ENCODE data around the gene TMEM232.
"Not testable (repeated sequence)": the region's sequence is repeated elsewhere in the genome, so short reads cannot be mapped to it uniquely, and the experiment has no call there.

The TMEM232 gene

GRCh38 chr5:110738503-110738811 is 12.0 kb upstream of the TMEM232 start:
- in situ Hi-C loops (cut with MboI; ENCODE audit: low sequenced_read_pairs, unreplicated experiment), result no loop called here
- TF ChIP-seq CTCF (IDR thresholded peaks at IDR 0.05; ENCODE audit: borderline replicate concordance, control extremely low read depth, extremely low read depth, insufficient read depth, missing control alignments), result no peak
- peak; percentile 68 for DNase-seq (ENCODE audit: low spot score)

GRCh38 chr5:110736753-110737152 is 10.3 kb upstream of the TMEM232 start:
- in situ Hi-C loops (cut with MboI; ENCODE audit: low sequenced_read_pairs, unreplicated experiment), result no loop called here

GRCh38 chr5:110735556-110735955 is 9.1 kb upstream of the TMEM232 start:
- in situ Hi-C loops (cut with MboI; ENCODE audit: low sequenced_read_pairs, unreplicated experiment), result no loop called here
- DNase-seq (ENCODE audit: low spot score), result no peak
- TF ChIP-seq CTCF (IDR thresholded peaks at IDR 0.05; ENCODE audit: borderline replicate concordance, control extremely low read depth, extremely low read depth, insufficient read depth, missing control alignments), result no peak

More at GRCh38 chr5:110736753-110737152, 10.3 kb upstream of the TMEM232 start:
- DNase-seq (ENCODE audit: low spot score), result no peak
- no peak for TF ChIP-seq CTCF (IDR thresholded peaks at IDR 0.05; ENCODE audit: borderline replicate concordance, control extremely low read depth, extremely low read depth, insufficient read depth, missing control alignments)

DNA sequence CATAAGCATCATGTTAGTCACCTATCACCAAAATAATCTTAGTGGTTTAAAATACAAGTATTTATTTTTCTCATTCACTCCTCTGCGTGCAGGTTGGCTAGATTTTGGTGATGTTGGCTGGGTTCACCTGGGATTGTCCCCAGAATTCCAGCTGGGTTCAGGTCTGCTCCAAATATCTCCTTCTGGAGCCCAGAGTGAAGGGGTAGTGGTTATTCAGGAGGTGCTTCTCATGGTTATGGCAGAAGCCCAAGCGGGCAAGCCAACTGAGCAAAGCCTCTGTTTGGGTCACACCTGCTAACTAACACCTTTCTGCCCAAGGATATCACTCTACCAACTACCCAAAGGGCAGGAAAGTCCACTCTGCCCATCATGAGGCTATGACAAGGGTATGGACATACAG is 7.6 kb upstream of the TMEM232 start:
- DNase-seq (ENCODE audit: low spot score), result no peak
- in situ Hi-C loops (cut with MboI; ENCODE audit: low sequenced_read_pairs, unreplicated experiment), result no loop called here
- no peak for TF ChIP-seq CTCF (IDR thresholded peaks at IDR 0.05; ENCODE audit: borderline replicate concordance, control extremely low read depth, extremely low read depth, insufficient read depth, missing control alignments)

GRCh38 chr5:110731499-110731898 is 5.0 kb upstream of the TMEM232 start:
- DNase-seq (ENCODE audit: low spot score); in situ Hi-C loops (cut with MboI; ENCODE audit: low sequenced_read_pairs, unreplicated experiment): not testable (repeated sequence)

- in situ Hi-C loops (cut with MboI; ENCODE audit: low sequenced_read_pairs, unreplicated experiment), result no loop called here
- no peak for DNase-seq (ENCODE audit: low spot score)
- TF ChIP-seq CTCF (IDR thresholded peaks at IDR 0.05; ENCODE audit: borderline replicate concordance, control extremely low read depth, extremely low read depth, insufficient read depth, missing control alignments), result no peak
These were observed 499 bp upstream of the TMEM232 start for GRCh38 chr5:110727025-110727314.

DNA sequence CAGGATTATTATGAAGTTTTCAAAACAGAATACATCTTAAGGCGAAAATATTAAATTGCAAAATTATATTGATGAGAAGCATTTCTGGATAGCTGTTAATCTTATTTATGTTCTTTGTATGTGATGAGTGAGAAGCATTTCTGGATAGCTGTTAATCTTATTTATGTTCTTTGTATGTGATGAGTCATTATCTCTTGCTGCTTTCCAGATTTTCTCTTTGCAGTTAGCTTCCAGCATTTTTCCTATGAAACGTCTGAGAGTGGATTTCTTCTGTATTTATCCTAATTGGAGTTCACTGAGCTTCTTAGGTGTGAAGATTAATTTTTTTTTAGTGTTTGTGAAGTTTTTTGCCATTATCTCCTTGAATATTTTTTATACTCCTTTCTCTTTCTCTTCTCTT is 8.2 kb downstream of the TMEM232 start:
- in situ Hi-C loops (cut with MboI; ENCODE audit: low sequenced_read_pairs, unreplicated experiment), result no loop called here
- no peak for DNase-seq (ENCODE audit: low spot score)
- TF ChIP-seq CTCF (IDR thresholded peaks at IDR 0.05; ENCODE audit: borderline replicate concordance, control extremely low read depth, extremely low read depth, insufficient read depth, missing control alignments), result no peak

All from GM13976 (cell line).